Measurements from ENCODE around the gene GPR171. TPM values are rescaled to one million over a fixed set of nuclear protein-coding genes. Genes with fewer than 3 reads are reported as not detected.
"Not testable (repeated sequence)": the region's sequence is repeated elsewhere in the genome, so short reads cannot be mapped to it uniquely, and the experiment has no call there.

Gene GPR171
- total and polyA plus RNA-seq, 7 donors, result 0.41 to 8.9 (median 0.55) TPM; not detected in 2

- no peak for DNase-seq
- Histone ChIP-seq H3K36me3 (no peaks in the 10 kb centered on the region), H3K4me1 (no peaks in the 10 kb centered on the region), H3K4me3 (no peak overlapping the region), H3K27me3 (no peaks in the 10 kb centered on the region), H3K27ac (no peak overlapping the region), H3K9me3 (no peaks in the 10 kb centered on the region)
- WGBS, 2 donors, result 21 to 75% methylated on average over 2 of the region's 2 CpGs
- intact Hi-C loops (cut with DNase I), result no loop called here
- TF ChIP-seq CTCF (IDR thresholded peaks at IDR 0.05) (no peak), EP300 (IDR thresholded peaks at IDR 0.05) (no peak), POLR2AphosphoS5 (IDR thresholded peaks at IDR 0.05) (no peak), POLR2A (IDR thresholded peaks at IDR 0.05) (no peak)
These were observed 24.7 kb downstream of the GPR171 start for GRCh38 chr3:151178208-151178845.

DNA sequence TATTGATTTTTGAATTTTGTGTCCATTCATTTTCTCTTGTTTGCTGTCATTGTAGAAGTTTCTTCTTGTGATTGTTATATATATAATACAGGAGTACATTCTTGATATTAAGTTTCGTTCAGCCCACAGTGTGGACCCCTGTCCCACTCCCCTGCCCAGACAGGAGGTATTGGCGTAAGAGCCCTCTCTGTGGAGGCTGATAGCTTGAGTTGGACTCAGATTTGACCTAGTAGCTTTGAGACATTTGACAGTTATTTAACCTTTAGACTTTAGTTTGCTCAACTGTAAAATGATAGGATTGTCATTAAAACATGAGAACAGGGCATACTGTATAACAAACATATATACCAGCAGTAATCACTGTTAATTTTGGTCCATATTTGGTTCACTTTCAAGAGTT lies 27.1 kb downstream of the GPR171 start:
- Histone ChIP-seq H3K9me3 (no peaks in the 10 kb centered on the region), H3K27me3 (no peaks in the 10 kb centered on the region), H3K36me3 (no peaks in the 10 kb centered on the region), H3K4me1 (no peaks in the 10 kb centered on the region), H3K27ac (no peak overlapping the region), H3K4me3 (no peak overlapping the region)
- 94 to 95% methylated on average over 2 of the region's 2 CpGs for WGBS, 2 donors
- TF ChIP-seq EP300 (IDR thresholded peaks at IDR 0.05) (no peak), POLR2A (IDR thresholded peaks at IDR 0.05) (no peak), CTCF (IDR thresholded peaks at IDR 0.05) (no peak), POLR2AphosphoS5 (IDR thresholded peaks at IDR 0.05) (no peak)
- DNase-seq, result no peak
- intact Hi-C loops (cut with DNase I), result no loop called here

DNA sequence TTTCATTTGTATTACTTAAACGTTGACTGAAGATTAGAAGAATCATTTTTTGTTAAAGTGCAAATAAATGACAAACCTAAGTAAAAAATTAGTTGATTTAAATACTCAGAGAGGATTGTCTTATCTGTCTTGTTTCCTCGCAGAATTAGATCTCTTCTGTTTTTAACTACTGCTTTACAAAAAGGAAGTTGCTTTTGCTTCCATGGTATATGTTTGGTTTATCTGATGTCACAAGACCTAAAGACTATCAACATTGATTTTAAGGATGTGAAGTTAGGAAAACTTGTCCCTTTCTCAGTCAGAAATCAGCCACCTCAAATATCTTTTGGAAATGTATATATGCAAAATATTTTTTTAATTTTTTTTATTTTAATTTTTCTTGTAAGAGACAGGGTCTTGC lies 28.7 kb downstream of the GPR171 start:
- Histone ChIP-seq H3K27me3 (no peaks in the 10 kb centered on the region), H3K9me3 (no peaks in the 10 kb centered on the region), H3K4me1 (no peaks in the 10 kb centered on the region), H3K4me3 (no peak overlapping the region), H3K36me3 (no peaks in the 10 kb centered on the region), H3K27ac (no peak overlapping the region)
- TF ChIP-seq POLR2A (IDR thresholded peaks at IDR 0.05) (no peak), EP300 (IDR thresholded peaks at IDR 0.05) (no peak), POLR2AphosphoS5 (IDR thresholded peaks at IDR 0.05) (no peak), CTCF (IDR thresholded peaks at IDR 0.05) (no peak)
- intact Hi-C loops (cut with DNase I), result no loop called here
- 63 to 73% methylated on average over 2 of the region's 2 CpGs for WGBS, 2 donors
- DNase-seq, result no peak

- Histone ChIP-seq H3K4me1 (no peaks in the 10 kb centered on the region), H3K27me3 (no peaks in the 10 kb centered on the region), H3K36me3 (no peaks in the 10 kb centered on the region), H3K4me3 (no peak overlapping the region), H3K9me3 (no peaks in the 10 kb centered on the region), H3K27ac (peak overlapping the region in 3 of 4 donors; percentile 28 to 51 (median 48))
- TF ChIP-seq CTCF (IDR thresholded peaks at IDR 0.05), result no peak
- TF ChIP-seq POLR2AphosphoS5 (IDR thresholded peaks at IDR 0.05), result peak in 1 of 4 donors; percentile 16
- TF ChIP-seq POLR2A (IDR thresholded peaks at IDR 0.05), result no peak
- peak in 1 of 4 donors; percentile 62 for TF ChIP-seq EP300 (IDR thresholded peaks at IDR 0.05)
- peak; percentile 64 for DNase-seq
- intact Hi-C loops (cut with DNase I), result no loop called here
- 29 to 50% methylated on average over 5 of the region's 5 CpGs for WGBS, 2 donors
These were observed 31.8 kb downstream of the GPR171 start for GRCh38 chr3:151171145-151171757.

GRCh38 chr3:151169948-151170679 lies 32.9 kb downstream of the GPR171 start:
- DNase-seq, result peak; percentile 76
- not testable (repeated sequence) for H3K4me1 ChIP-seq, H3K4me3 ChIP-seq, H3K9me3 ChIP-seq, H3K27me3 ChIP-seq, H3K36me3 ChIP-seq
- intact Hi-C loops (cut with DNase I), result loop anchor here (5.0 to 10.0 kb wide), 3 partner anchors 57 to 745 kb away; partner anchors contain the start of gene P2RY13
- 65 to 75% methylated on average over 9 of the region's 9 CpGs for WGBS, 2 donors
- peak overlapping the region; percentile 41 to 51 (median 47) for H3K27ac ChIP-seq

Measured in sigmoid colon (tissue), 7 donors.